SK-N-SH (cell line): Measurements from ENCODE around the gene DNAJA1. TPM values are rescaled to one million over a fixed set of nuclear protein-coding genes. Genes with fewer than 3 reads are reported as not detected.

ENCODE experiments used
- CTCF ChIA-PET: fragments of 300-600, 350-600 bp; formaldehyde crosslinking; extraction: SDS; loops from one replicate; lab custom pipeline; 2021; lab: Yijun Ruan, JAX
- POLR2A ChIA-PET: fragments of 350-600 bp; sonication (Branson Sonifier 250); formaldehyde crosslinking; extraction: SDS; loops from one replicate; lab custom pipeline; 2020; ENCODE audit warnings: antibody characterized with exemption, inconsistent platforms; lab: Yijun Ruan, JAX
- DNase-seq: peaks from one replicate; pipeline ENCODE4 v3.0.0; 2012
- H2AFZ ChIP-seq: fragments of 200-600 bp; sonication (generic); 2 replicates; pipeline ENCODE4 v1.8.1; 2016; ENCODE audit warnings: antibody characterized with exemption, mild to moderate bottlenecking, low read depth
- H3F3A ChIP-seq: fragments of 200-600 bp; sonication (generic); replicated peaks from 2 replicates; pipeline ENCODE3; 2016; ENCODE audit warnings: antibody characterized with exemption, mild to moderate bottlenecking; ENCODE audit not compliant: insufficient read depth
- H3K27ac ChIP-seq, 2 experiments: fragments of 200-500 bp in 1 of 2; fragments of 200-600 bp in 1 of 2; sonication (Bioruptor generic) in 1 of 2; sonication (generic), shearing (Covaris generic) in 1 of 2; 2 replicates each; pipeline versions ENCODE4 v1.5.1 to v1.6.1; 2014 to 2016; ENCODE audit warnings: low read depth in 2 of 2, inconsistent platforms in 1 of 2, low read length in 1 of 2, mild to moderate bottlenecking in 1 of 2, mixed read lengths in 1 of 2
- H3K27me3 ChIP-seq: fragments of 200-600 bp; sonication (generic), shearing (Covaris generic); 2 replicates; pipeline ENCODE4 v1.6.1; 2016; ENCODE audit warnings: mixed run types; ENCODE audit not compliant: insufficient read depth
- H3K36me3 ChIP-seq, 2 experiments: fragments of 200-500 bp in 1 of 2; fragments of 200-600 bp in 1 of 2; sonication (Bioruptor generic) in 1 of 2; sonication (generic) in 1 of 2; replicated peaks in 1 of 2; 2 replicates each; pipeline versions ENCODE3 to v1.5.1; 2014 to 2016; ENCODE audit warnings: low read length in 1 of 2, mild to moderate bottlenecking in 1 of 2; ENCODE audit not compliant: insufficient read depth in 2 of 2, control insufficient read depth in 1 of 2
- H3K4me1 ChIP-seq, 2 experiments: fragments of 200-500 bp in 1 of 2; fragments of 200-600 bp in 1 of 2; sonication (Bioruptor generic) in 1 of 2; sonication (generic), shearing (Covaris generic) in 1 of 2; 2 replicates each; pipeline versions ENCODE4 v1.5.1 to v1.6.1; 2014 to 2016; ENCODE audit warnings: low read depth in 1 of 2, low read length in 1 of 2, mixed run types in 1 of 2; ENCODE audit not compliant: insufficient read depth in 2 of 2, control insufficient read depth in 1 of 2
- H3K4me2 ChIP-seq: fragments of 200-600 bp; sonication (generic), shearing (Covaris generic); 2 replicates; pipeline ENCODE4 v1.6.1; 2017; ENCODE audit warnings: mixed run types
- H3K4me3 ChIP-seq, 2 experiments: fragments of 200-500 bp in 1 of 2; fragments of 200-600 bp in 1 of 2; sonication (Bioruptor generic) in 1 of 2; sonication (generic), shearing (Covaris generic) in 1 of 2; 2 replicates each; pipeline versions ENCODE4 v1.5.1 to v1.8.1; 2014 to 2016; ENCODE audit warnings: low read depth in 2 of 2, inconsistent platforms in 1 of 2, low read length in 1 of 2, mild to moderate bottlenecking in 1 of 2, mixed read lengths in 1 of 2, moderate library complexity in 1 of 2
- H3K79me2 ChIP-seq: fragments of 200-600 bp; sonication (generic); 2 replicates; pipeline ENCODE4 v1.8.1; 2017; ENCODE audit warnings: mild to moderate bottlenecking; ENCODE audit not compliant: insufficient read depth
- H3K9ac ChIP-seq: fragments of 200-600 bp; sonication (generic); 2 replicates; pipeline ENCODE4 v1.6.1; 2017; ENCODE audit warnings: mixed run types
- H3K9me2 ChIP-seq: fragments of 200-600 bp; sonication (generic); 2 replicates; pipeline ENCODE4 v1.6.1; 2017; ENCODE audit warnings: mixed run types
- H3K9me3 ChIP-seq: fragments of 200-600 bp; sonication (generic); 2 replicates; pipeline ENCODE4 v1.6.1; 2017; ENCODE audit warnings: mixed run types, mild to moderate bottlenecking, moderate library complexity
- H4K20me1 ChIP-seq: fragments of 200-600 bp; sonication (generic); 2 replicates; pipeline ENCODE4 v1.6.1; 2017; ENCODE audit warnings: mild to moderate bottlenecking, mixed run types; ENCODE audit not compliant: insufficient read depth
- ELF1 ChIP-seq: IDR thresholded peaks from 2 replicates; pipeline ENCODE4 v1.4.0; 2012
- EP300 ChIP-seq, 2 experiments: IDR thresholded peaks; 2 replicates each; pipeline versions ENCODE4 v1.4.0 to v1.6.1; 2012; ENCODE audit warnings: borderline replicate concordance in 1 of 2, low read depth in 1 of 2, low read length in 1 of 2
- FOXM1 ChIP-seq: IDR thresholded peaks from 2 replicates; pipeline ENCODE4 v1.4.0; 2012; ENCODE audit warnings: low read depth, mild to moderate bottlenecking
- GABPA ChIP-seq: IDR thresholded peaks from 2 replicates; pipeline ENCODE4 v1.4.0; 2012; ENCODE audit warnings: low read depth, mild to moderate bottlenecking
- GATA2 ChIP-seq: sonication (generic); formaldehyde crosslinking; IDR thresholded peaks from 2 replicates; pipeline ENCODE4 v1.5.0; 2020; ENCODE audit warnings: mild to moderate bottlenecking, missing genetic modification reagents
- IRF3 ChIP-seq: fragments of 150-350 bp; IDR thresholded peaks from 2 replicates; pipeline ENCODE4 v1.6.1; 2016; ENCODE audit warnings: mild to moderate bottlenecking, low read depth, low read length
- MAX ChIP-seq: IDR thresholded peaks from 2 replicates; pipeline ENCODE4 v1.4.0; 2012; ENCODE audit warnings: low read depth
- NRF1 ChIP-seq: IDR thresholded peaks from 2 replicates; pipeline ENCODE4 v1.6.1; 2012; ENCODE audit warnings: low read depth, mild to moderate bottlenecking, low read length
- PBX3 ChIP-seq: IDR thresholded peaks from 2 replicates; pipeline ENCODE4; 2012
- POLR2AphosphoS5 ChIP-seq: IDR thresholded peaks from 2 replicates; pipeline ENCODE4 v1.6.1; 2012; ENCODE audit warnings: low read depth, low read length
- RXRA ChIP-seq: IDR thresholded peaks from 2 replicates; pipeline ENCODE4 v1.4.0; 2012; ENCODE audit warnings: low read depth, mild to moderate bottlenecking, borderline replicate concordance
- SIN3A ChIP-seq: IDR thresholded peaks from 2 replicates; pipeline ENCODE4 v1.6.1; 2012; ENCODE audit warnings: low read depth, mild to moderate bottlenecking, low read length, moderate library complexity, borderline replicate concordance
- SMC3 ChIP-seq: IDR thresholded peaks from 2 replicates; pipeline ENCODE4 v1.6.1; 2012; ENCODE audit warnings: low read depth, low read length, improper control_type of control experiment
- TAF1 ChIP-seq: IDR thresholded peaks from 2 replicates; pipeline ENCODE4 v1.6.1; 2012; ENCODE audit warnings: low read depth, mild to moderate bottlenecking, low read length, moderate library complexity, borderline replicate concordance
- USF1 ChIP-seq: IDR thresholded peaks from 2 replicates; pipeline ENCODE4 v1.4.0; 2012; ENCODE audit warnings: low read depth, borderline replicate concordance
- USF2 ChIP-seq: fragments of 150-350 bp; IDR thresholded peaks from 2 replicates; pipeline ENCODE4 v1.6.1; 2017; ENCODE audit warnings: antibody characterized with exemption, low read length, low read depth, borderline replicate concordance
- WGBS: methylation state at CpG from one replicate; pipeline ENCODE4 v1.1.6; 2017; ENCODE audit warnings: low lambda C conversion rate; 5-methylcytosine and 5-hydroxymethylcytosine counted together
- polyA plus RNA-seq, 3 experiments: library from polyadenylated mRNA; depleted of rRNA; stranded (reverse); fragments of >200 nt; gene quantifications; 2 replicates each; pipeline ENCODE4 v1.2.3, GENCODE V29; 2012

Gene DNAJA1
- polyA plus RNA-seq, 1 of the 3 experiments (the other 2 are of a cell fraction): 103 TPM

GRCh38 chr9:33040792-33041431 lies 15.8 kb downstream of the DNAJA1 start (continued):
- TF ChIP-seq PBX3: no peak

GRCh38 chr9:33041432-33042188 lies 16.5 kb downstream of the DNAJA1 start:
- peak overlapping the region in 1 of 2 experiments; percentile 2; a peak in 1 of 4 replicates for H3K27ac ChIP-seq
- WGBS: 88% methylated on average over 10 of the region's 10 CpGs
- ChIA-PET CTCF (interaction anchor here (2.0 kb wide), 1 partner anchor 7 kb away, joined by 5 read pairs; no protein-coding TSS in a partner anchor), POLR2A (interaction anchor here (2.0 kb wide), 1 partner anchor 17 kb away, joined by 8 read pairs; the partner anchor contains the start of gene DNAJA1)
- no peak overlapping the region for H3K9ac ChIP-seq
- H3K27me3 ChIP-seq: no peaks in the 10 kb centered on the region
- H3K4me1 ChIP-seq: peaks cover 5 to 9% of the 10 kb centered on the region in 2 experiments; a peak in 2 of 4 replicates
- H4K20me1 ChIP-seq: no peaks in the 10 kb centered on the region
- H3K79me2 ChIP-seq: peaks cover 7% of the 10 kb centered on the region; the same call in 1 of the 2 replicates
- peaks cover 80% of the 10 kb centered on the region for H3F3A ChIP-seq
- H3K4me2 ChIP-seq: no peak overlapping the region
- no peaks in the 10 kb centered on the region for H3K9me3 ChIP-seq
- no peak for DNase-seq
- H3K4me3 ChIP-seq: no peak overlapping the region
- no peak overlapping the region for H2AFZ ChIP-seq
- TF ChIP-seq SMC3 (no peak), SIN3A (no peak), ELF1 (no peak), USF2 (no peak), GATA2 (CRISPR knock-in tag) (no peak), GABPA (no peak)
- H3K36me3 ChIP-seq: peaks cover 38 to 49% of the 10 kb centered on the region in 2 experiments
- H3K9me2 ChIP-seq: no peaks in the 10 kb centered on the region

GRCh38 chr9:33042473-33042872 lies 17.4 kb downstream of the DNAJA1 start:
- H3K27ac ChIP-seq: peak overlapping the region; percentile 2 to 23; a peak in 2 of 4 replicates
- H3K4me1 ChIP-seq: peaks cover 5 to 9% of the 10 kb centered on the region in 2 experiments; a peak in 2 of 4 replicates
- no peaks in the 10 kb centered on the region for H3K9me3 ChIP-seq
- ChIA-PET POLR2A (no interaction called here), CTCF (interaction anchor here (2.0 to 3.0 kb wide), 2 partner anchors 8 to 14 kb away, joined by 5 to 11 read pairs; no protein-coding TSS in a partner anchor)
- no peak overlapping the region for H3K4me2 ChIP-seq
- no peak overlapping the region for H3K4me3 ChIP-seq
- H4K20me1 ChIP-seq: no peaks in the 10 kb centered on the region
- H3K9ac ChIP-seq: no peak overlapping the region
- no peak overlapping the region for H2AFZ ChIP-seq
- 0 out of 2 replicates have a peak, but pooled peaks cover under 1% of the 10 kb centered on the region for H3K79me2 ChIP-seq
- WGBS: 83% methylated on average over 8 of the region's 8 CpGs
- DNase-seq: no peak
- peaks cover 35 to 50% of the 10 kb centered on the region in 2 experiments for H3K36me3 ChIP-seq
- peaks cover 79% of the 10 kb centered on the region for H3F3A ChIP-seq
- H3K9me2 ChIP-seq: no peaks in the 10 kb centered on the region
- no peaks in the 10 kb centered on the region for H3K27me3 ChIP-seq
- no peak for TF ChIP-seq USF1
- no peak for TF ChIP-seq RXRA
- TF ChIP-seq NRF1: no peak
- no peak for TF ChIP-seq GABPA
- no peak for TF ChIP-seq IRF3
- TF ChIP-seq FOXM1: no peak
- TF ChIP-seq POLR2AphosphoS5: no peak
- TF ChIP-seq TAF1: no peak
- no peak for TF ChIP-seq MAX
- no peak for TF ChIP-seq EP300 (IDR thresholded peaks at IDR 0.05; ENCODE audit: borderline replicate concordance in 1 of 2, low read depth in 1 of 2, low read length in 1 of 2)
- TF ChIP-seq SMC3: no peak
